Fibroblast of skin of abdomen (primary cell): ENCODE data around the gene CSF2RB.

Experiments
- DNase-seq: peaks from one replicate; pipeline ENCODE4 v3.0.0-alpha.2; 2013

The CSF2RB gene

GRCh38 chr22:36937319-36938027, 24.0 kb downstream of the CSF2RB start:
- DNase-seq, result no peak

- DNase-seq, result no peak
Observed at GRCh38 chr22:36938028-36938425, 24.6 kb downstream of the CSF2RB start.

GRCh38 chr22:36938886-36939285, 25.5 kb downstream of the CSF2RB start:
- no peak for DNase-seq

- no peak for DNase-seq
Observed at GRCh38 chr22:36940676-36941075, 27.2 kb downstream of the CSF2RB start.

- DNase-seq, result no peak
Observed at GRCh38 chr22:36942556-36942955, 29.1 kb downstream of the CSF2RB start.

- DNase-seq, result peak; percentile 12
Observed at GRCh38 chr22:36946421-36947158, 33.2 kb downstream of the CSF2RB start.

- peak; percentile 13 for DNase-seq
Observed at GRCh38 chr22:36948273-36949225, 35.1 kb downstream of the CSF2RB start.

GRCh38 chr22:36950797-36951590, 37.6 kb downstream of the CSF2RB start:
- no peak for DNase-seq

- no peak for DNase-seq
Observed at GRCh38 chr22:36951746-36952145, 38.3 kb downstream of the CSF2RB start.

GRCh38 chr22:36953239-36954080, 40.0 kb downstream of the CSF2RB start:
- no peak for DNase-seq

- no peak for DNase-seq
Observed at GRCh38 chr22:36954251-36955014, 41.0 kb downstream of the CSF2RB start.

- DNase-seq, result no peak
Observed at GRCh38 chr22:36955691-36956090, 42.3 kb downstream of the CSF2RB start.

- no peak for DNase-seq
Observed at GRCh38 chr22:36958366-36958765, 44.9 kb downstream of the CSF2RB start.

GRCh38 chr22:36961626-36962025, 48.2 kb downstream of the CSF2RB start:
- DNase-seq, result no peak

- DNase-seq, result no peak
Observed at GRCh38 chr22:36963302-36963701, 49.9 kb downstream of the CSF2RB start.

- no peak for DNase-seq
Observed at GRCh38 chr22:36964106-36964505, 50.7 kb downstream of the CSF2RB start.

GRCh38 chr22:36965696-36966095, 52.3 kb downstream of the CSF2RB start:
- no peak for DNase-seq

GRCh38 chr22:36966851-36967540, 53.6 kb downstream of the CSF2RB start:
- DNase-seq, result no peak

GRCh38 chr22:36968249-36968964, 55.0 kb downstream of the CSF2RB start:
- no peak for DNase-seq
